Activated CD4-positive, alpha-beta T cell treated with anti-CD3 and anti-CD28 coated beads, Interleukin-10, Interleukin-2, amounts not matched to agents 100 ng/mL and 50 ng/mL, durations not matched to agents 16 hours and 8 hours (primary cell): ENCODE data around the gene AGBL4.

Source experiments
- DNase-seq: peaks from one replicate; pipeline ENCODE4 v3.0.0-alpha.2; 2020

AGBL4 gene

DNA sequence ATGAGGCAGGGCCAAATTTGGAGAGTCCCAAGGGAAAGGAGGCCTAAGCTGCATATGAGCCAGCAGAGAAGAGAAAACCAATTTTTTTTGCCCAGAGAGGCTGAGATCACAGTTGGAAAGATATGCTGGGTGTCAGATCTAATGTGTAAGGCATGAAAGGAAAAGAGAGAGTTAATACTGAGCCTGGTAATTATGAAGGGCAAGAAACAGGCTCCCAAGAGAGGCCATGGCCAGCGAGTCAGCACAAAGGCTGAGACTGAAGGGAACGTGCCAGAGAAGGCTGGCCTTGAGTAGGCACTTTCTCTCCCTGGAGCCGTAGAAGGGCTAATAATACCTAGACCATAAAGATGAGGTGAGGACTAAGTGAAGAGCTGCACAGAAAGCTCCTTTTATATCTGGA is 1215.3 kb downstream of the AGBL4 start:
- DNase-seq: no peak

DNA sequence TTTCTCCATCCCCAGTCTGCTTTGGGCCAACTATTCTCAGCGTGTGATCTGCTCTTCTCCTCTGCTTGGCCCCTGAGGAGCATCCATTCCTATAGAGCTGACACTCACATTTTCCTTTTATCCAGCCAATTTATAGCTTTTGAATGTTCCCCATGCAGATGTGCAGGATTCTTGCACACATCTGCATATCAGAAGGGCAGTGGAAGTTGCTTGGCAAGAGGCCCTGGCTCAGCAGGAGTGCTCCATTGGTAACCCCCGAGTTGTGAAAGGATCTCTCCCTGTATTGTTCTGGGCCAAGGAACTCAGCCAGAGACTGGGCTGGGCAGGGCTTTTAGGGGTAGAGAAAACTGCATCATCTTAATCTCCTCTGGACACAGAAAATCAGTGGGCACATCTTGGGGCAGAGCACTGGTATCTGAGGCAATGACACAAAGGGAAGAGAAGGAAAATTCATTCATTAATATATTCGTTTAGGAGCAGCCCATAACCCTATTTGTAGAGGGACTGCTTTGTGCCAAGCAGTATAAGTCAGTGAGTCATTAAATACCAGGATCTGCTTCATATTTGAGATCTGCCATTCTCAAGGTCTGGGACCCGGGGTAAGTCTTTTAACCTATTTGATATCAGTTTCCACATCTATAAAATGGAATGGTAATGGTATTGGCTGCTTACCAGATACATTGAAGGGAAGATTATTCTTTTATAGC is 1216.0 kb downstream of the AGBL4 start:
- no peak for DNase-seq

- DNase-seq: no peak
These were observed 1220.3 kb downstream of the AGBL4 start for GRCh38 chr1:48803474-48803873.

DNA sequence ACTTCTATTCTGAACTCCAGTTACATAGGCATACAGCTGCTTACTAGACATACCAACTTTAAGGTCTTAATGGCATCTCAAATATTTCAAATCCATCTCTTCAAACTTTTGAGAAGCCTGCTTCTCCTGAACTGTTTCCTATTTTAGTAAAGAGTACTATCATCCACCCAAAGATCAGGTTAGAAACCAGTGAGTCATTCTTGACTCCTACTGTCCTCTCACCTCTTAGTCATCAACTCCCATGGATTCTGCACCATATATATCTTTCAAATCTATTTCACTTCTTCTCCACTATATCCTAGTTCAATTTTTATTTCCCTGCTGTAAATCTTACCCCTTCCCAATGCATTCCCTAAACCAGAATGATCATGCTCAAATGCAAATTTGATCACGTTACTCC is 1228.9 kb downstream of the AGBL4 start:
- no peak for DNase-seq

GRCh38 chr1:48793863-48794262 is 1229.9 kb downstream of the AGBL4 start:
- DNase-seq: no peak

DNA sequence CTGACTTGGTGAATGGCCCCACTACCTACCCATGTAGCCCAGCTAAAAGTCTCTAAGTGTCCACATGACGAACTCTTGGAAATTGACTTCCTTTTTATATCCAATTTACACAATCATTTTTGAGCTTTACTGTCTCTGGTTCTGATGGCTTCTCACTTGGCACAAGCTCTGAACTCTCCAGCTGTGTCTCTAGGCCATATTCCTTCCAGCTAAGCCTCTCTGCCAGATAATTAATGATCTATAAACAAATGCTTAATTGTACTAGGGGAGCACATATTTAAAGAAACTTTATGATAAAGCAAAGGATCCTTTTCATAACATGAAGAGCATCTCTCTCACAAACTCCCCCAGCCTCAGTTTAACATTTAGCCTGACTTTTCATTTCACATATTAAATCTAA is 1230.8 kb downstream of the AGBL4 start:
- DNase-seq: no peak

DNA sequence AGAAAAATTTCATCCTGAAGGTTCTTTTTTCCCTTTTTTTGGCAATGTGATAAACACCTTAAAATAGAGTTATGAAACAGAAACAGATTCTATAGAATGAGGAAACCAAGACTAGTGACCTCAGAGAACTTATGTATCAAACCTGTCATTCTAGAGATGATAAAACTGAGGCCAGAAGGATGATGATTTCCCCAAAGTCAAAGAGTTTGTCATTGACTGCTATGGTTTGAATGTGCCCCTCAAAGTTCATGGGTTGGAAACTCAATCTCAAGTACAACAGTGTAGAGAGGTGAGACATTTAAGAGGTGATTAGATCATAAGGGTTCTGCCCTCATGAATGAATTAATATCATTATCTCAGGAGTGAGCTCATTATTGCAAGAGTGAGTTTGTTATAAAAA is 1233.4 kb downstream of the AGBL4 start:
- DNase-seq: peak; percentile 45

DNA sequence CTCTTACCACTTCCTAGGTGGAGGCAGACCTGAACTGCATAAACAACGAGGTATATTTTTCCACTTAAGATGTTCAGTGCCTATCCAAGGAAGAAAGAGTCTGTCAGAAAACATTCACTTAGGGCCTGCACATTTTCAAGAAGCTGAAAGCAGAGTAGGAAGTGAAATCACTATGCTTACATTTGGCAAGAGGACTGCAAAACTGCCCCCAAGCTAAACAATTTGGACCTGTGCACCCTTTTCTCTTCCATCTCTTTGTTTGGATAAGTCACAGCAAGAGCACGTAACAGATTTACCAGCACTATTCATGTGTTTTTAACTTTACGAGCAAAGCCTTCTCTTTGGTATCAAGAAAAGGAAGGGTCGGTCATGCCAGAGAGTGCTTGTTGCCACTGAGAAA is 1233.9 kb downstream of the AGBL4 start:
- DNase-seq: no peak

GRCh38 chr1:48785869-48786268 is 1237.9 kb downstream of the AGBL4 start:
- peak; percentile 35 for DNase-seq

- no peak for DNase-seq
These were observed 1239.5 kb downstream of the AGBL4 start for GRCh38 chr1:48784301-48784700.

DNA sequence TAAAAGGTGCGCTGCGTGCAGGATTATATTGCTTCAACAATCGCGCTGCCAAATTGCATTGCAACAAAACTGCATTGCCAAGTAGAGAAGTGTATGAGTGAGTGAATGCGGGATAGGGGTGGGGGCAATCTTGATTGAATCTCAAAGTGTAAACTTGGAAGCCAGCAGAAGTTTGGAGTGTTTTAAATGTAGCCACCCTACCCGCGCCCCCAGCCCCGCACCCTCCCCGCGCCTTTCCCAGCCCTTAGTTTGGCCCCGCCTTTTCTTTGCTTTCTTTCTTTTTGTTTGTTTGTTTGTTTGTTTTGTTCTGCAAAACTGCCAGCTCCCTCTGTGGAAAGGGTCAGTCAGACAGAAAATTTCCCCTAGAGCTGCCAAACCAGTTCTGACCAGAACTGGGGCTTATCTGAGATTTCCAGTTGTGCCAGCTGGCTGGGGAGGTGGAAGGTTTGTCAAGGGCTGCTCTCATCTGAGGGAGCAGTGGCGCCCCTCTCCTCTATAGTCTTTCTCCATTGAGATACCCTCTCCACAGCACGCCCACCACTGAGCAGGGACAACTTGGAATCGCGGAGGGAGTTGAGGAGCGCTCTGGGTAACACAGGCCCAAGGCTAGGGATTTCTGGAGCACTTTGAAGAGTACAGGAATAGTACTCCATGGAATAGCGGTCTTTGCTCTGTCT is 1246.4 kb downstream of the AGBL4 start:
- no peak for DNase-seq

DNA sequence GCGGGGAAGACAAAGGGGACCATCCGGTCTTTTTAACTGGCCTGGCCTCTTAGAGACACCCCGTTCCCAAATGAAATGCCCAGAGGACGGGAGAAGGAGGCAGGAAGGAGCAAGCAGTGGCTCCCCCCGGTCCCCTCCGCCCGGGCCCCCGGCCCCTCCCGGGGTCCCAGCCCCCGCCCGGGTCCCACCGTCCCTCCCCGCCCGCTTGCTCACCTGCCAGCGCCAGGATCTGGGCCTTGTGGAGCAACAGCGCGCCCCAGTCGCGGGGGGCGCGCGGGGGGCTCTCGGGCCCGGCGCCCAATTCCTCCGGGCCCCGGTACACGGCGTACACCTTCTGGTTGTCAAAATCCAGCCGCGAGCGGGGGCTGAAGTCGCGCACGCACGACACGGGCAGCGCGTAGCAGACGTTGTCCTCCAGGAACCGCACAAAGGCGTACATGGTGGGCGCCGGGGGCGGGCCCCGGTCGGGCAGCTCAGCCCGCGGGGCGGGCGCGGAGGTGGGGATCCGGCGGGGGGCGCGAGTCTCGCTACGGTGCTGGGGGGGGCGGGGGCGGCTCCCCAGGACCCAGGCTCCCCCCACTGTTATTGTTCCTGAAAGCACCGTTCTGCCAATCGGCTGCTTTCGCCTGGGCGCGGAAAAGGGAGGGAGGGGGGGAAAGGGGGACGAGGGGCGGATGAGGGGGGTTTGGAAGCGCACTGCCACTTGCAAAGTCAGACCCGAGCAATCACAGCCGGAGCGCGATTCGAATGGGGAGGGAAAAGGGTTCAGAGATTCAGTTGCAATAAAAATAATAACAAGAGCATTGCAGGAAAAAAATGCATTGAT is 1247.1 kb downstream of the AGBL4 start, which contains the start of gene BEND5:
Gene BEND5, minus strand, starts transcription at position 499 of the 826 bp plus-strand sequence. Its CDS starts 60 bp downstream, at position 439.
- DNase-seq: peak; percentile 7

- DNase-seq: no peak
These were observed 1247.8 kb downstream of the AGBL4 start for GRCh38 chr1:48775831-48776392.

DNA sequence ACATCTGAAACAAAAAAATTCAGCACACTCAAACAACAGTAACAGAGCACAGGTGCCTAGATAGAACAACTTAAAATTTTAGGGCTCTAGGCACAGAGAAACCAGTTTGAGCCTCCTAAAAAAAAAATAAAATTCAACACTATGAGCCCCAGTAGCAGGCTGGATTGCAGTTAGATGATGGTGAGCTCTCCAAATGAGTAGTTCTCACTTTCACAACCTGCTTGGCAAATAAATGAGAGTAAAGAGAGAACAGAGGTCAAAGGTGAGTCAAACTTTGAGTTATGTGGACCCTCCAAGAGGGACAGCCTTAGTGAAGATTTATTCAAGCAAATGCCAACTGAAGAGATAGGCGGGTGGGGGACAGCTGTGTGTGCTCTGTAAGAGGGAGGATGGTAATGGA is 1250.6 kb downstream of the AGBL4 start:
- peak; percentile 37 for DNase-seq

- no peak for DNase-seq
These were observed 1251.5 kb downstream of the AGBL4 start for GRCh38 chr1:48772211-48772610.

DNA sequence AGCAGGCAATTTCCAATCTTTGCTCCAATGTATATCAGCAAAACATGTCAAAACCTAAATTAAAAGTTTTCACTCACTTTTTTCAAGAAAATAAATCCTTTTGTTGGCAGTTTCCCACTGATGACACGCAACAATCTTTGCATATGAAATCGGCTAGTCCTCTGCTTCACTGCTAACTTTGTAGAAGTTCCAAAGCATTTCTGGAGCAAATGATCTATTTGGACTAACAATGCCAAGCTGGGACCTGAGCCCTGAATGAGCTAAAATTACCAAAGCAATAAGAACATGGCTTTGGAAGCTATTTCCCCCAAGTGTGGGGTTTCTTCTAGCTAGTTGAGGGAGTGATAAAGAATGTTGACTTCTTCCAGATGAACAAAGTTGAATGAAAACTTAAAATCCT is 1252.2 kb downstream of the AGBL4 start:
- no peak for DNase-seq

DNA sequence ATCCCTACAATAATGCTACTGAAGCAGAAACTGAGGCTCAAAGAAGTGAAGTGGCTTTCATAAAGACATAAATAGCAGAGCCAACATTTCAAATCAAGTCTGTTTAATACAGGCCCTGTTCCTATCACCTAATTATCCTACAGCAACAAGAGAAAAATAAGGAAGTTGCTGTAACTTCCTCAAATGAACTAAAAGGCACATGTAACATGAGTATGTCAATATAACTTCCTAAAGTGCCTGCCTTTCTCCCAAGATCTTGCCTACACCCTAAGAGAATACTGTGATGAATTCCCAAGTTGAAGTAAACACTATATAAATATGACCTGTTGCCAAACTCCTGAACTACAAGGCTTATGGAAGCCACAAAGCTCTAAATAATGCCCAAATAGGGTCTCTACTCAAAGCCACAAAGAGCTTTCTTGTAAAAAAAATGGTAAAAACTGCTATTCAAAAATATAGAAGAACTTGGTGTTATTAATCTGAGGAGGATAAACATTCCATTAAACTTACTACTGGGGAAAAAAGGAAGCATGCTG is 1255.7 kb downstream of the AGBL4 start:
- DNase-seq: no peak

DNA sequence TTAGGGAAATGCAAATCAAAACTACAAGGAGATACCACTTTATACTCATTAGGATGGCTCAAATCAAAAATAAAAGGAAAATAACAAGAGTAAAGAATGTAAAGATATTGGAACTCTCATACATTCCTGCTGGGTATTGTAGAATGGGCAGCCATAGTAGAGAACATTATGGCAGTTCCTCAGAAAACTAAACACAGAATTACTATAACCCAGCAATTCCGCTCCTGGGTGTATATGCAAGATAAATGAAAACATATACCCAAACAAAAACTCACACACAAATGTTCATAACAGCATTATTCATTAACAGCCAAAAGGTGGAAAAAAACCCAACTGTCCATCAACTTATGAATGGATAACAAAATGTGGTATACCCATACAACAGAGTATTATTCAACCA is 1258.4 kb downstream of the AGBL4 start:
- DNase-seq: no peak

- no peak for DNase-seq
These were observed 1261.8 kb downstream of the AGBL4 start for GRCh38 chr1:48761986-48762385.

DNA sequence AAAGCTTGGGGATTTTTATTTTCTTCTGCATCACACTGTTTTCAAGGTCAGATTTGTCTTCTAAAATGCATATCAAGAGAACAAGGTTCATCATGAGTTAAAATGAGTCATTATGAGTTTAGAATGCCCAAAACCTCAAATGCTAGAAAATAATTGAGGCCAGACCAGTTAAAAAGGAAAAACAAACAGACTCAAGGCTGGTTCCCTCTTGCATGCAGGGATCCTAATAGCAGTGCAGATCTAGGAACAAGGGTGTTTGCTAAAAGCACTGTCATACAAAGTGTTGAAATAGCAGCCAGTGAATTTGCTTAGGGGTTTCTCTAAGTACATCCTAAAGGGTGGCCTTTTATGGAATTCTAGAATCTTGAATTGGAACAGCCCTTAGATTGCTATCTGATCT is 1262.3 kb downstream of the AGBL4 start:
- no peak for DNase-seq

DNA sequence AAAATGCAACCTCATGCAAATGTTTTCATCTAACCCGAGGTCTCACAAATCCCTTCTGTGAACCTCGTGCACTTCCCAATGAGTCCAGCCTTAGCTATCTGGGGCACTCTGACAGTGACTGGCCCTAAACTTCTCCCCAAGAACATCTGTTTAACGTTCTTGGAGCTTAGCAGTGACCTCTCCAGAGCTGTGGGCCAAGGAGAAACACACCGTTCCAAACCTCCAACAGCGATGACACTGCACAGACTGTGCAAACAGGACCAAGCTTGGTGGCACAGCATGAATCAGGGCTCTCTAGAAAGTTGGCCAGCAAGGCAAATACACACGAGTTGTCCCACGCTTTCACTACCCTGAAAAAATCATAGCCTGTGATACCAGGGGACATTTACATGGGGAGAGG is 1262.9 kb downstream of the AGBL4 start:
- DNase-seq: no peak

DNA sequence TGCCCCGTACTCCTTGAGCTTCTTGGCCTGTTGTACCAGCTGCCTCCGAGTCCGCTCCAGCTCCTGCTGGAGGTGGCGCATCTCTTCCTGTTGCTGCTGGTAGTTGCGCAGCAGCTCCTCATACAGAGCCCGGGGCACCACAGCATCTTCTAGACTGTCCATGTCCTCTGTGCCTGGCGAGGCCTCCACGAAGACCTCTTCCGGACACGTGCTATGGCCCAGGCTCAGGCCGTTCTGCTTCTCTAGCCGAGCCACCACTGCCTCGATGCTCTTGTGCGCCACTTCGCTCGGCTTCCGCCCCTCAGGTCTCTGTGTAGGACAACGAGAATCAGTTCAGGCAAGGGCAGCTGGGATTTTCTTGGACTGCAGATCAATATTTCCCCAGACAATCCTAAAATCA is 1264.8 kb downstream of the AGBL4 start:
- no peak for DNase-seq

GRCh38 chr1:48757363-48757762 is 1266.4 kb downstream of the AGBL4 start:
- DNase-seq: no peak
